Activated CD4-positive, alpha-beta T cell treated with anti-CD3 and anti-CD28 coated beads, Interleukin-2, Interleukin-4, amounts not matched to agents 100 ng/mL and 50 ng/mL, durations not matched to agents 16 hours and 8 hours (primary cell): Measurements from ENCODE around the gene E2F2.
"Not testable (repeated sequence)": the region's sequence is repeated elsewhere in the genome, so short reads cannot be mapped to it uniquely, and the experiment has no call there.

Experiments
- DNase-seq: peaks from one replicate; pipeline ENCODE4 v3.0.0-alpha.2; 2020; ENCODE audit warnings: low spot score

The E2F2 gene

DNA sequence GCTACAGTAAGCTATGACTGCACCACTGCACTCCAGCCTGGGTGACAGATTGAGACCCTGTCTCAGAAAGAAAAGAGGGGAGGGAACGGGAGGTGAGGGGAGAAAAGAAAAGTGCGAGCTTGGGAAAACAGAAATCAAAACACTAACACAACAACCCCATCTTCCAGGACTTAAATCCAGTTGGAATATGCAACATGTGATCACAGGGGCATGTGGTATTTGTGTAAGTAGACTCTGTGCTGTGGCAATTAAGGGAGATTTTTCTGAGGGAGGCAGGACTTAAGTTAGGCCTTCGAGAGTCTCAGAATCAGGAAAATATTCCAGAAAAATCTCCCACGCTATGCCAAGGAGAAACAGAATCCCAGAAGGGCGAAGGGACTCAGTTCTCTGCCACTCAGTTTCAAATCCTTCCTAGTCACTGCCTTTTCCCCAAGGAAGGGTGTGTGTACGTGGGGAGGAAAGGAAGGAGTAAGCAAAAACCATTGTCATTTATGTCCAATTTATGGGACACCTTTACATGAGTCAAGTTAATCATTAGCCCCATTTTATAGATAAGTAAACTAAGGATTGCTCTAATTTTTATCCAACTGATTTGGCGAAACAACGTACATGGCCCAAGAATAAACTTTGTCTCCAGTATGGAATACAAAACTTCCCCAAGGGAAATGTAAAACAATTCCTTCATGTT is 16.0 kb upstream of the E2F2 start:
- no peak for DNase-seq

DNA sequence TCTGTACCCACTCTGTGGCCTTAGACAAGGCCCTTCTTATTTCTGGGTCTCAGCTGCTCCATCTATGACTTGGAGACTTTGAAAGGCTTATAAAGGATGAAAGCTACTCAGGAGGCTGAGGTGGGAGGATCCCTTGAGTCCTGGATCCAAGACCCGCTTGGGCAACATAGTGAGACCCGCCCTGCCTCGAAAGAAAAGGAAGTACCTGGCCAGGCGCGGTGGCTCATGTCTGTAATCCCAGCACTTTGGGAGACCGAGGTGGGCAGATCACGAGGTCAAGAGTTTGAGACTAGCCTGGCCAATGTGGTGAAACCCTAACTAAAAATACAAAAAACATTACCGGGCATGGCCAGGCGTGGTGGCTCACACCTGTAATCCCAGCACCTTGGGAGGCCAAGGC is 14.8 kb upstream of the E2F2 start:
- no peak for DNase-seq

DNA sequence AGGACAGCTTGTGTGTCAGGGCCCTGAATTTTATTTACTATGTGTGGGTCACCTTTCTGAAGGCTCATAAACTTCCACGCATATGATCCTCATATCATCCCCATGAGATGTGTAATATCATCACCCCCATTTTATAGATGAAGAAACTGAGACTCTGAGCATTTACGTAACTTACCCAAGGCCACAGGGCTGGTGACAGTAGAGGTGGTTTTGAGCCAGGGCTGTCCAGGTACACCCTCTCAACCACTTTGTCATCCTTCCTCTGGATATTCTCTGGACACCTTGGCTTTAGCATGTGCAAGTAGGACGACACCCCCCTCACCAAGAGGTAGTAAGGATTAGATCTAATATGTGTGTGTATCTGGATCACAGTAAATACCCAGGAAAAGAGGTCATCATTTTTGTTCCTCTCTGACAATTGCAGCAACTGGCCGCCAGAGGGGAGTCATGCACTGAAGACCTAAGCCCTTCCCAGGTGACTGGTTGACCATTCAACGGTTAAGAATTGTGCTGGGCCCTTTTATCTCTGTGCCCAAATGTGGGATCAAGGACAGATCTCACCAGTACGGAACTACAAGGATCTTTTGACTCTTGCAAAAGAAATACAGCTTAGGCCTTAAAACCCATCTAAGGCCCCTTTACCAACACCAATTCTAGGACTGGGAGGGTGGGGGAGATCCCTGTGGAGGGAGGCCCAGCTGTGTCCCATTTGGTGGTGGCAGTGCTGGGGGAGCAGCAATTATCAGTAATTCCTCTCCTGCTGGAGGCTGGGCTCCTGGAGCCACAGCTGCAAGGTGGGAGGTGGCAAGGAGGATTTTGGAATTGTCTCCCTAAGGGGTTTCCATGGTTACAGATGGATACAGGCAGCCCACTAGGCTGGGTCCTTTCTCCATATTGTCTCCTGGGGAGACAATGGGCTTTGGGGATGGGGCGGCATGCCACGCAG is 13.7 kb upstream of the E2F2 start:
- DNase-seq = peak; percentile 72

DNA sequence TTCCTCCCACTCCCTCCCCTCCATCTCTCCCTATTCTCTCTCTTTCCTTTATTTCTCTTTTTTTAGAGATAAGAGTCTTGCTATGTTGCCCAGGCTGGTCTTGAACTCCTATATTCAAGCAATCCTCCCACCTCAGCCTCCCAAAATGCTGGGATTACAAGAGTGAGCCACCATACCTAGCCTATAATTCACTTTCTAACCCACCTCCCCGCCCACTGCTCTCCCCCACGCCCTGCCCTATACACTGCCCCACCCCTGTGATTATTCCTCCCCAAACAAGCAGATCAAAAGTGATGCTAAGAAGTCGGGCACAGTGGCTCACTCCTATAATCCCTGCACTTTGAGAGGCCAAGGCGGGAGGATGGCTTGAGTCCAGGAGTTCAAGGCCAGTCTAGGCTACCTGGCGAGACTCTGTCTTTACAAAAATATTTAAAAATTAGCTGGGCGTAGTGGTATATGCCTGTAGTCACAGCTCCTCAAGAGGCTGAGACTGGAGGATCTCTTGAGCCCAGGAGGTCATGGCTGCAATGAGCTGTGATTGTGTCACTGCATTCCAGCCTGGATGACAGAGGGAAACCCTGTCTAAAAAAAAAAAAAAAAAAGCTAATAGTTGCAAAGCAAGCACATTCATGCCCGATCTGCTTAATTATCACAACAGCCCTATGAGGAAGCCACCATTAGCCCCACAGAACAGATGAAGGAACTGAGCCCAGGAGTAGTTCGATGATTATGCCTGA is 12.8 kb upstream of the E2F2 start:
- no peak for DNase-seq

DNA sequence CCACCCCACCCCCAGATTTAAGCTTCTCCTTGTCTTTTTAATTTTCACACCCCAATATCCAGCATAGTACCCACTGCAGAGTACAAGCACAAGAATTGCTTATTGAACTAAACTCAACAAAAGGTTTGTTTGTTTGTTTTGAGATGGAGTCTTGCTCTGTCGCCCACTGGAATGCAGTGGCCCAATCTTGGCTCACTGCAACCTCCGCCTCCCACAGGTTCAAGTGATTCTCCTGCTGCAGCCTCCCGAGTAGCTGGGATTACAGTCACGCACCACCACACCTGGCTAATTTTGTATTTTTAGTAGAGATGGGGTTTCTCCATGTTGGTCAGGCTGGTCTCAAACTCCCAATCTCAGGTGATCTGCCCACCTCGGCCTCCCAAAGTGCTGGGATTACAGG is 11.9 kb upstream of the E2F2 start:
- DNase-seq = not testable (repeated sequence)

DNA sequence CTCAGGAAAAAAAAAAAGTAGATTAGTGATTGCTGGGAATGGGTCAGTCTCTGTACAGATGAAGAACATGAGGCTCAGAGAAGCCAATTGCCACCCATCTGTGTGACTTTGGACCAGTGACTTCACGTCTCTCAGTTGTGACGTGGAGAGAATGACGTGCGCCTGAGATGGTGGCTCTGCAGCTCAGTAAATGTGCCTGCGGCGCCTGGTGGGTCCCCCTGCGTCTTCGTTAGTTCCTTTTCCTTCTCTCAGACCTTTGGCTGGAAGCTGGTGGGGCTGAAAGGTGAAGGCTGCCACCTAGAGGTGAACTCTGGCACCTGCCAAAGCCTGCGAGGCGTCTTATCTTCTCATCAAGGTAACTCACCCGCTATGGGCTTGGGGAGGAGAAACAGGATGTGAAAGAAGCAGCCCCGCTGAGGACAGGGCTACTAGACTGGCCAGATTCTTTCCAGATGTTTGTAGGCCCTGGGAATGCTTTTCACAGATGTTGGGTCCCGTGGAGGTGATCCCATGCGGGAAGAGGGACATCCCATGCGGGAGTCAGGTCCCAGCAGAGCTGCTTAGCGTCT is 8.7 kb upstream of the E2F2 start:
- peak; percentile 95 for DNase-seq

DNA sequence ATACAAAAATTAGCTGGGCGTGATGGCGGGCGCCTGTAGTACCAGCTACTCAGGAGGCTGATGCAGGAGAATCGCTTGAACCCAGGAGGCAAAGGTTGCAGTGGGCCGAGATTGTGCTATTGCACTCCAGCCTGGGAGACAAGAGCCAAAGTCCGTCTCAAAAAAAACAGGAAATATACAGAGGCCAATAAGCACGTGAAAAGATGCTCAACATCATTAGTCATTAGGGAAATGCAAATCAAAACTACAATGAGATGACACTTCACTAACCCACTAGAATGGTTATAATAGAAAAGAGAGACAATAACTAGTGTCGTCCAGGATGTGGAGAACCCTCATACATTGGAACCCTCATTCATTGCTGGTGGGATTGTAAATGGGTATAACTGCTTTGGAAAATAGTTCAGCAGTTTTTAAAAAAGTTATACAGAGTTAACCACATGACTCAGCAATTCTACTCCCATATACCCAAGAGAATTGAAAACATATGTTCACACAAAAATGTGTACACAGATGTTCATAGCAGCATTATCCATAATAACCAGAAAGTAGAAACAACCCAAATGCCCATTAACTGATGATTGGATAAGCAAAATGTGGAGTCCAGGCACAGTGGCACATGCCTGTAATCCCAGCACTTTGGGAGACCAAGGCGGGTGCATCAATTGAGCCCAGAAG is 6.4 kb upstream of the E2F2 start:
- DNase-seq = no peak

DNA sequence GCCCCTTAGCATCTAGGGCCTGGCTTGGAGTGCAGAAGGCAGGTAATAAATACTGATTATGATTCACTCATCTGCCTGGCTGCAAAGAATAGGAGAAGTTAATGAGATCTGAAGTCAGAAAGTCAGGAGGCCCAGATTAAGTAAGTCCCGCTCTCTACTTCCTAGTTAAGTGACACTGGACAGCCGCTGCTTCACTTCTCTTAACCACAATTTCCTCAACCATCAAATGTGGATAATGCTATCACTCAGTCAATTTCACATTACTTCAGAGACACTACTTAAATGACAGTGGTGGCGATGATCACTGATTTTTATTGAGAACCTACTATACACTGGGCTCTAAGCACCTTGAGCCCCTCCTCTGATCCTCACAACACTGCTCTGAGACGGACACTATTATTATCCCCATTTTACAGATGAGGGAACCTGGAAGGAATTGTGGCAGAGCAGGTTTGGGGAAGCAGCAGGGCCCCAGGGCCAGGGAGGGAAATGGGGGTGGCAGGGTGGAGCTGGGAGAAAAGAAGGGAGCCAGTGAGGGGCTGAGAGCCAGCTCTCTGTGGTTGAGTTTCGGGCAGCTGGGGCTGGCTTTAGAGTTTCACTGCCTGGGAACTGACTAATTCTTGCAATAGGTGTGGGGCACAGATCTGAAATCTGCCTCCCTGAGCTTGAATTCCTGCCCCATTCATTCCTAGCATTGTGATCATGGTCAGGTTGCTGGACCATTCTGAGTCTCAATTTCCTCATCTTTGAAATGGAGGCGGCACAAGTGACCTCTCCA is 2.4 kb upstream of the E2F2 start:
- DNase-seq = peak; percentile 82

DNA sequence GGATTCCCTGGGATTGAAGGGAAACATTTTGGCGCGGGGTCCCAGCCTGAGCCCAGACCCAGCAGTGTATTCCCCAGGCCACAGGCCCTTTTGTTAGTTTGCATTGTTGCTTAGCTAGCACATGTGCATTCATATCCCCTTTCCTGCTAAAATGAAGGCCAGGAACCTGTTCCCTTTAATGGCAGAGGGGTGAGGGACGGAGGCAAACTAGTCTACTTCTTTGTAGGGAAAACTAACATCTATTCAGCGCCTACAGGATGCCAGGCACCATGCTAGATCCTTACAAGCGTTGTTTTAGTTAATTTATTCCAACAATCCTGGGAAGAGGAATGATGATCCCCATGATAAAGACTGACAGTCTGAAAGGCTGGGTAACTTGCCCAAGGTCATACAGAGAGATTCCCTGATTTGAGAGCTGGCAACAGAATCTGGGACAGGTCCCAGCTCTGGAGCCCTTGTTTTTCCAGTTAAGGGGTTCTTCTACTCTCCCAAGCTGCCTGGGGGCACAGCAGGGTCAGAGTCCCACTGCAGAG is 595 bp upstream of the E2F2 start:
- DNase-seq = no peak

DNA sequence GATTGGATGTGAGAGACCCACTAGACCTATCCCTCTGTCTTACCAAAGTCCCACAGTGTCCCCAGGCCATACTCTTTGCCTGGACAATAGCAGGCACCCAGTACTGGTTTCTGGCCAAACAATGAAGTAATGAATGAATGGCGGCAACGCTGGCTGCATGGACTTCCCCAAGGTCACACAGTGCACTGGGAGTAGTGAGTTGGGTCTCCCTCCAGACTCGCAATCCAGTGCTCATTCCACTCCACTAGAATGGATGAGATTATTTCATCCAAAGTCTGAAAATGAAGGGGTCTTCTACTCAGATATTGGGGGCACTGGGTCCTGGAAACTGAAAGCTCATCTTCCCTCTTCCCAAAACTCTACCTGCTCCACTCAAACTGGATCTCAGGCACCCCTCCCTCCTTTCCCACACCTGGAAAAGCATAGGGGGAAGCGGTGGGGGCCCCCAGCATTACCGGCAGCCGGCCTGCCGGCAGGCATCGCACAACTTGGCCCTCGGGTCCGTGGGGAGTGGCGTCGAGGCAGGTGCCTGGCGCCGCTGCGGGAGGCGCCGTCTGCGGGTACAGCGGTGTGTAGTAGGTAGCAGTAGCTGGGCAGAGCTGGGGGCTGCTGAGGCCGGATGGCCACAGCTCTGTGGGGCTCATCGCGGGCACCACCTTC is 816 bp downstream of the E2F2 start:
- no peak for DNase-seq

DNA sequence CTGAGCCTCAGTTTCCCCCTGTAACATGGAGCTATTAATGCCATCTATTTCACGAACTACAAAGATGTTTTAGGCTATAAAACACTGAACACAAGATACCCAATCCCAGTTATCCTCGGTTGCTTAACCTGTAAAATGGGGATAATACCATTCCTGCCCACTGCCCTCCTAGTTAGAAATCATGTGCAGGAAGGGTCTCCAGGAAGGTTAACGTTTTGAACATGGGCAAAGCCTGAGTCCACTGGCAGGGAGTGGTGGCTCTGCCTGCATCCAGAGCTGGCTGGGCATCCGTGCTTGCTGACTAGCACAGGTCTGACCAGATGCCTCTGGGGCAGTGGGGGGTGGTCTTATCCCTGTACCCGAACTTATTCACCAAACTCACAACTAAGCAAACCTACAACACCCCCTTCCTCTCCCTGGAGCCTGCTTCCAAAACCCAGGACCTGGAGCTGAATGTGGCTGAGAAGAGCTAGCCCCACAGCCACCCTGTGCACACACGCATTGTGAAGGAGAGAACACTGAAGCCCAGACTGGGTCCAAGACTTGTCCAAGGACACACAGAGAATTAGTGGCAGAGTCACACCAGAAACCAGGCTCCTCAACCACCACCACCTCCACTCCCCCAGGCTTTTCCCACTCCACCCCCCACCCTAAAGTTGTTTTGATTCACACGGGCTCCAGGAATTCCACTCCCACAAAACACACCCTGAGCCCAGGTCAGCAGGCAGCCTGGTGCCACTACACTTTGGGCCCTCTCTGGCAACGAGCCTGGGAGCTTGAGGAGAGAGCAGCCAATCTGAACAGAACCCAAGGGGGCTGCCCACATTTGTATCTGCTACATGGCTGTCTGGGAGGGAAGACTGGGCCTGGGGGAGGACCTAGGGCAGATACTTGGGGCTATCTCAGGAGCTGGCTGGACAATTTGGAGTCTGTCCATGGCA is 1.6 kb downstream of the E2F2 start:
- no peak for DNase-seq

DNA sequence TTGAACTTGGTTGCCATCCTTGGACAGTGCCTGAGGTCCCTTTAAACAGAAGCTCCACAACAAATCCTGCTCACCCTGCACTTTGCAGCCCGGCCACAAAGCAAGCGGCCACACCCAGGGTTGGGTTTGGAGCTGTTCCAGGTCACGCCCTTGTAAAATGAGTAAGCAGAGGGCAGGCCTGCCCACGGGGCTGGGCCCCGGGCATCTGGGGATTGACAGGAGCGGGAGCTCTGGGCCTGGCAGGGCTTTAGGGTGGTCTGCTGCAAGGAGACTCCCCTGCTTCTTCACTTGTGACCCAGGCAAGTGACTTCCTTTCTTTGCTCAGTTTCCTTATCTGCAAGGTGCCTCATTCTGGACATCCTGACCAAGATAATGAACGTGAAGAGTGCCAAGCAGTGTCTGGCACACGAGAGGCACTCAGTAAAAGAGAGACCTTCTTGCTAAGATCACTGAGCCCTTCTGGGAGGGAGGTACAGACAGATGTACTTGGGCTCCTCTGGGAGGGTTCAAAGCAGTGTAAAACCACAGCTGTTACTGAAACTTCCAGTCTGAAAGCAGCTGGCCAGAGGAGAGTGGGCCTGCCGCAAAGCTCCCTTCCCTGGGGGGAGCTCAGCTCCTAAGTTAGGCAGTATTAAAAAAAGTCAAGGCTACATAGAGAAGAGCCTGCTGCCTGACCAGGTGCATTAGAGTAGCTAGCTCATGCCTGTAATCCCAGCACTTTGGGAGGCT is 2.6 kb downstream of the E2F2 start:
- DNase-seq = peak; percentile 81

DNA sequence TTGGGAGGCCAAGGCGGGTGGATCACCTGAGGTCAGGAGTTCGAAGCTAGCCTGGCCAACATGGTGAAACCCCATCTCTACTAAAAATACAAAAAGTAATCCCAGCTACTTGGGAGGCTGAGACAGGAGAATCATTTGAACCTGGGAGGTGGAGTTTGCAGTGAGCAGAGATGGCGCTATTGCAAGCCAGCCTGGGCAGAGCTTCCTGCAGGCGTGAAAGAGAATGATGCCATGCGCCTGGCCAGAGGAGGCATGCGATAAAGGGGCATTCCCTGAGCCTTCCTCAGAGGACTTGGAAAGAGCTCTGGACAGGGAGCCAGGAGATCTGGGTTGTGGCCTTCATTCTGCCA is 3.2 kb downstream of the E2F2 start:
- no peak for DNase-seq

DNA sequence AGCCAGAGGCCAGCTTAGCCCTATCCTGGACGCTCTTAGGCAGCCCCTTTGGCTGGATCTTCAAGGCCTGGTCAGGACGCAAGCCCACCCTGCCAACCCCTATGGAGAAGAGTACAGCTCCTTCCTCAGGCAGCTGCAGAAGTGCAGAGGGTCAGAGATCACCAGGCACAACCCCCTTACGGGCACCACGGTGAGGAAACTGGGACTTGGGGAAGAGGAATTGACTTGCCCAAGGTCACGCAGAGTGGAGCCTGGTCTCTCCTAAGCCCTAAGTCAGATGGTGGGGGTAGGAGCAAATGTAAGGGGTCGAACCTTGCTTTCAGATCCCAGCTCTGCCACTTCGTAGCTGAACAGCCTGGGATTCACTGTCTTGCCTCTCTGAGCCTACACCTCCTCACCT is 3.7 kb downstream of the E2F2 start:
- no peak for DNase-seq

DNA sequence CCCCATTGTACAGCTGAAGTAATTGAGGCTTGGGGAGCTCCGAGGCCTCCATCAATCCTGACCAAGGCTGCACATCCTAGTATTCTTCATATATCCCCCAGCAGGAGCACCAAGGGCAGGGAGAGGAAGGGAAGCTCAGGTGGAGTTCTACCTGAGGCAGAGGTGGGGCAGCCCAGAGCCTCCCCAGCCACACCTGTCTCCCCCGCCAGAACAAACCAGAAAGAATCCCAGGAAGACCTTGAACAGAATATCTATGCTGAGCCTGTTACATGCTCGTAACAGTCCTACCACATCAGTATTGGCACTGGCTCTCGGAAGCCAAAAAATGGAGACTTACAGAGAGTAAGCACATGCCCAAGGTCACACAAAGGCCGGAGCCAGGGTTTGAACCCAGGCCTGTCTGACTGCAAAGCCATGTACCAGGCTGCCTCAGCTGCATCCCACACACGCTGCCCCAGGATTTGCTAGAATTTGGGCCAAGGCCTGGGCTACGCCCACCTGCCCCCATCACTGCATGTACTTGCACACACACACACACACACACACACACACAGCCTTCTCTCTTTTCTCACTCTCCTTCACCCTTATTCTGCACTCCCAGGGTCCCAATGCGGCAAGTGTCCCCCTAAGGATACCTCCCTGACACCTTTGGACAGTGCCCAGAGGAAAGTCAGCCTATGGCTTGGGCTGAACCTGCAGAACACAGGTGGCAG is 4.5 kb downstream of the E2F2 start:
- DNase-seq = no peak

DNA sequence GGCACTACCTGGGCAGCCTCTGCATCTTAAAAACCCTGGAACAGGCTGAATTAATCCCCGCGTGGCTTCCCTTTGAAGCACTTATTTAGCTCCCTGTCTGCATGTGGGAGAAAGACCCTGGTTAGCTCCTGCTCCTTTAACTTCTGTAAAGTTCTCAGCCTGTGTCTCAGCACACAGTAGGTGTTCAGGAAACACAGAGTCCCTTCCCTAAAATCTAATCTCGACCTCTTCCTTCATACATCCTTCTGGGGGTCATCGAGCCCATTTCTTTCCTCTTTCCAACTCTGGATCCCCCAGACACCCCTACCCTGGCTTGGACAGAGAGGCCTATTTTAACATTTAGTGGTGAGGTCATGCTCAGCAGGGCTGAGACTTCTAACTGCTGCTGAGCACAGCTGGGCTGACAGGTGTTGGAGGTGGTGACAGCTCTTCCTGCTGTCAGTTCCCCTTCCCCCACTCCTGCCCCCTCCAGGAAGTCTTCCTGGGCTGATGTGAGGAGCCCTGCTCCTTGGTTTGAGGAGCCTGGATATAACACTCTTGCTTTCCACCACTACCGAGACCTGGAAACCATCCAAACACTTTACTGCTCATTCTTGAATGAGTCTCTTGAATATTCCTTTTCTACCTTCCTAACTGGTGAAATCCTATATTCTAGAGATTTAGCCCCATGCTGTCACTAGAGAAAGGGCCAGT is 5.3 kb downstream of the E2F2 start:
- DNase-seq = no peak

DNA sequence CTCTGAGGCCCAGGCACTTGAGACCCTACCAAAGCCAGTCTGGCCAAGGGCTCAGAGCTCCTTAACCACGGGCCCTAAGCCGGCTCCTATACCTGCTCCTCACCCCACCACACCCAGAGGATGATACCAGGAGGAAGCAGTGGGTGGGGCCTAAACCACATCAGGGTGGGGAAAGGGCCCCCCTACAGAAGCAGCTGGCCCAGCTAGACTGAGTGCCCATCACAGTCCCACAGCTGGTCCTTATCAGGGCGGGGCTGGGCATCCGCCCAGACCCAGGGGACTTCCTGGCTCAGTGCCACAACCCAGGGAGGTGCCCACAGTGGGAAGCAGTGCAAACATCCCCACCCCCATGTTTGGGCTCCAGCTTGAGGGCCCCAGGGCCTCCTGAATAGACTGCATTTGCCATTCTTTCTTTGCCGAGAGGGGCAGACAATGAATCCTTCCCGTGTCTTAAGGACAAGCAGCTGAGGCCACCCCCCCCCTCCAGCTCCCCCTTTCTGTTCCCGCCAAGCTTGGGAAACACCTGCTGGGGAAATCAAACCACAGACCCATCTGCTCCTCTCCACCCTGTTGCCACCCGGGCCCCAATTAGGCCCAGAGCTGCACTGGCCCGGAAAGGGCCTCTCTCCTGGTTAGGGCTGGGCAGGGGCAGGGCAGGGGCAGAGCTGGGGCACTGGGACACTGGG is 6.2 kb downstream of the E2F2 start:
- DNase-seq = peak; percentile 15
